H1 (cell line): ENCODE data around the gene ARHGAP24. TPM values are rescaled to one million over a fixed set of nuclear protein-coding genes. Genes with fewer than 3 reads are reported as not detected.

Source experiments
- CEBPB ChIP-seq: IDR thresholded peaks from 2 replicates; pipeline ENCODE4 v1.6.1; 2012; ENCODE audit warnings: low read depth, low read length
- HDAC2 ChIP-seq, 2 experiments: fragments of 300-600 bp in 1 of 2; sonication (generic) in 1 of 2; IDR thresholded peaks; 2 replicates each; pipeline ENCODE4 v1.6.1; 2011 to 2012; ENCODE audit warnings: low read depth in 2 of 2, low read length in 2 of 2, mild to moderate bottlenecking in 2 of 2, moderate library complexity in 2 of 2, borderline replicate concordance in 1 of 2, inconsistent platforms in 1 of 2
- MAFK ChIP-seq: IDR thresholded peaks from 2 replicates; pipeline ENCODE4 v1.6.1; 2012; ENCODE audit warnings: low read depth, mild to moderate bottlenecking, improper control_type of control experiment, low read length
- USF2 ChIP-seq: IDR thresholded peaks from 2 replicates; pipeline ENCODE4 v1.6.1; 2011; ENCODE audit warnings: low read length, improper control_type of control experiment
- polyA plus RNA-seq, 7 experiments: library from polyadenylated mRNA; depleted of rRNA in 3 of 7; stranded (reverse) in 5 of 7; unstranded in 2 of 7; fragments of >200 nt in 5 of 7; fragments of 200-250 nt in 2 of 7; gene quantifications; 1 replicate in 5 of 7; 2 replicates in 1 of 7; 4 replicates in 1 of 7; pipeline versions ENCODE4 v1.2.1 to v1.2.3, GENCODE V29; 2011 to 2013; ENCODE audit warnings: missing spikeins in 2 of 7, mixed read lengths in 2 of 7
- total RNA-seq: library from RNA; stranded (reverse); fragmentation: NEBNext Ultra II Directional; extraction: Animal tissue kit (Norgen Biotek cat#: 25700); gene quantifications from 2 replicates; pipeline ENCODE4 v1.2.1, GENCODE V29; 2021

Gene ARHGAP24
- total and polyA plus RNA-seq, 2 of the 8 experiments (the other 6 are each of a cell fraction or from before 2014, with no cell fraction given) = 0.08 to 0.50 TPM

GRCh38 chr4:85715991-85716737, 241.2 kb downstream of the ARHGAP24 start (continued):
- TF ChIP-seq HDAC2 (IDR thresholded peaks at IDR 0.05; ENCODE audit: borderline replicate concordance in 1 of 2, low read depth in 2 of 2, low read length in 2 of 2) = no peak
- TF ChIP-seq MAFK = no peak
- no peak for TF ChIP-seq CEBPB
- TF ChIP-seq USF2 = no peak
